Ovary (tissue), 3 donors: ENCODE measurements around the gene ALCAM.

ENCODE experiments used
- CTCF ChIP-seq, 3 donors: fragments of 450-650 bp in 2 of 3; fragments of 200-600 bp in 1 of 3; IDR thresholded peaks; one replicate each; pipeline versions ENCODE4 v1.5.1 to v1.8.0; 2016 to 2022; ENCODE audit warnings: antibody characterized with exemption in 3 of 3, mild to moderate bottlenecking in 1 of 3
- POLR2A ChIP-seq: fragments of 450-650 bp; IDR thresholded peaks from one replicate; pipeline ENCODE4 v1.6.1; 2017; ENCODE audit warnings: antibody characterized with exemption, mild to moderate bottlenecking, moderate library complexity
- donor health status: DM: no; HTN: no; CAD: no.

- no peak for TF ChIP-seq CTCF (IDR thresholded peaks at IDR 0.05)
- no peak for TF ChIP-seq POLR2A
These were observed 9.7 kb upstream of the ALCAM start for GRCh38 chr3:105356988-105357387.
